Tracheal epithelial cell (primary cell): ENCODE data around the gene NAXE. TPM values are rescaled to one million over a fixed set of nuclear protein-coding genes. Genes with fewer than 3 reads are reported as not detected.

Experiments
- total RNA-seq: library from RNA; depleted of rRNA; stranded (reverse); fragments of >200 nt; gene quantifications from 2 replicates; pipeline ENCODE4 v1.2.1, GENCODE V29; 2014

Gene NAXE
- total RNA-seq: 141 and 151 TPM in 2 replicates

GRCh38 chr1:156591432-156592157 is at the start of gene NAXE:
NAXE (plus strand) TSS chr1:156591776; CDS start chr1:156591805, 29 bp downstream.

GRCh38 chr1:156571919-156572662 is 19.5 kb upstream of the NAXE start, which contains the start of gene IQGAP3:
IQGAP3 (minus strand) TSS chr1:156572565; CDS start chr1:156572529, 36 bp downstream.

GRCh38 chr1:156579472-156579871 is 12.1 kb upstream of the NAXE start, which contains the start of gene TTC24:
TTC24 (plus strand) TSS chr1:156579723; CDS start chr1:156581365, 1,642 bp downstream.

GRCh38 chr1:156601122-156601830 is 9.7 kb downstream of the NAXE start, which contains the start of gene GPATCH4:
GPATCH4 (minus strand) TSS chr1:156601479.

GRCh38 chr1:156618853-156619581 is 27.4 kb downstream of the NAXE start, which contains the start of gene HAPLN2:
HAPLN2 (plus strand) TSS chr1:156619415; CDS start chr1:156623491, 4,076 bp downstream.

GRCh38 chr1:156641761-156642264 is 50.2 kb downstream of the NAXE start, which contains the start of gene BCAN:
BCAN (plus strand) TSS chr1:156642117; CDS start chr1:156646055, 3,938 bp downstream.

Other genes with a start within 250 kb of the NAXE start
- gene RHBG, start 222.6 kb upstream of the NAXE start, total RNA-seq: not detected in 2 replicates
- gene MEF2D, start 91.0 kb upstream of the NAXE start, total RNA-seq: 3.0 and 3.6 TPM in 2 replicates
- 0.85 and 2.9 TPM in 2 replicates for gene IQGAP3, start 19.2 kb upstream of the NAXE start, total RNA-seq
- gene TTC24, start 12.1 kb upstream of the NAXE start, total RNA-seq: not detected in 2 replicates
- gene GPATCH4, start 9.7 kb downstream of the NAXE start, total RNA-seq: 14.5 and 14.7 TPM in 2 replicates
- not detected in 2 replicates for gene HAPLN2, start 27.6 kb downstream of the NAXE start, total RNA-seq
- gene BCAN, start 50.3 kb downstream of the NAXE start, total RNA-seq: not detected in 2 replicates
- gene NES, start 85.6 kb downstream of the NAXE start, total RNA-seq: 0.24 TPM in 1 of 2 replicates, not detected in the other
- gene CRABP2, start 113.8 kb downstream of the NAXE start, total RNA-seq: 30.1 and 132 TPM in 2 replicates
- 10.4 and 19.4 TPM in 2 replicates for gene METTL25B, start 136.7 kb downstream of the NAXE start, total RNA-seq
- gene ISG20L2, start 137.0 kb downstream of the NAXE start, total RNA-seq: 8.5 and 9.9 TPM in 2 replicates
- gene MRPL24, start 149.3 kb downstream of the NAXE start, total RNA-seq: 40.0 and 52.4 TPM in 2 replicates
- 179 and 269 TPM in 2 replicates for gene HDGF, start 159.9 kb downstream of the NAXE start, total RNA-seq
- gene PRCC, start 175.8 kb downstream of the NAXE start, total RNA-seq: 7.7 and 8.4 TPM in 2 replicates
- gene SH2D2A, start 225.1 kb downstream of the NAXE start, total RNA-seq: 1.5 and 3.6 TPM in 2 replicates